Ishikawa (cell line): Measurements from ENCODE around the gene FBXO48.

Experiments
- CEBPB ChIP-seq: IDR thresholded peaks from 2 replicates; pipeline ENCODE4 v1.6.1; 2012
- CREB1 ChIP-seq: IDR thresholded peaks from 2 replicates; pipeline ENCODE4 v1.6.1; 2012; ENCODE audit warnings: low read depth
- EGR1 ChIP-seq: IDR thresholded peaks from 2 replicates; pipeline ENCODE4 v1.6.1; 2012
- EP300 ChIP-seq: IDR thresholded peaks from 2 replicates; pipeline ENCODE4 v1.6.1; 2012; ENCODE audit warnings: borderline replicate concordance
- FOXM1 ChIP-seq: IDR thresholded peaks from 2 replicates; pipeline ENCODE4 v1.6.1; 2012; ENCODE audit warnings: low read depth, borderline replicate concordance
- MAX ChIP-seq: IDR thresholded peaks from 2 replicates; pipeline ENCODE4 v1.6.1; 2012
- NFIC ChIP-seq: IDR thresholded peaks from 2 replicates; pipeline ENCODE4 v1.6.1; 2012
- RAD21 ChIP-seq: IDR thresholded peaks from 2 replicates; pipeline ENCODE4 v1.6.1; 2012; ENCODE audit warnings: low read depth
- REST ChIP-seq: IDR thresholded peaks from 2 replicates; pipeline ENCODE4 v1.6.1; 2012; ENCODE audit warnings: low read depth, mild to moderate bottlenecking
- TAF1 ChIP-seq: IDR thresholded peaks from 2 replicates; pipeline ENCODE4 v1.6.1; 2012; ENCODE audit warnings: low read depth, mild to moderate bottlenecking
- TCF12 ChIP-seq: IDR thresholded peaks from 2 replicates; pipeline ENCODE4 v1.6.1; 2012; ENCODE audit warnings: low read depth
- TEAD4 ChIP-seq: IDR thresholded peaks from 2 replicates; pipeline ENCODE4 v1.6.1; 2012
- USF1 ChIP-seq: IDR thresholded peaks from 2 replicates; pipeline ENCODE4 v1.6.1; 2012
- YY1 ChIP-seq: IDR thresholded peaks from 2 replicates; pipeline ENCODE4 v1.6.1; 2012; ENCODE audit warnings: low read depth
- ZBTB7A ChIP-seq: IDR thresholded peaks from 2 replicates; pipeline ENCODE4 v1.6.1; 2012; ENCODE audit warnings: low read depth

Gene FBXO48

GRCh38 chr2:68499133-68499532 lies 32.0 kb upstream of the FBXO48 start:
- TF ChIP-seq EP300 = no peak
- TF ChIP-seq FOXM1 = no peak
- no peak for TF ChIP-seq USF1
- TF ChIP-seq TCF12 = no peak
- TF ChIP-seq RAD21 = no peak
- TF ChIP-seq EGR1 = no peak
- no peak for TF ChIP-seq NFIC
- no peak for TF ChIP-seq CEBPB
- TF ChIP-seq CREB1 = no peak
- TF ChIP-seq MAX = no peak
- TF ChIP-seq TAF1 = no peak
- TF ChIP-seq REST = no peak
- TF ChIP-seq TEAD4 = no peak
- no peak for TF ChIP-seq YY1
- no peak for TF ChIP-seq ZBTB7A

- TF ChIP-seq RAD21 (no peak), CREB1 (no peak), CEBPB (no peak), FOXM1 (no peak), YY1 (no peak), EGR1 (no peak), REST (no peak), TEAD4 (no peak), MAX (no peak), TCF12 (no peak), ZBTB7A (no peak)
These were observed 24.5 kb upstream of the FBXO48 start for GRCh38 chr2:68491582-68491981.

- TF ChIP-seq ZBTB7A = no peak
- TF ChIP-seq YY1 = no peak
- TF ChIP-seq NFIC = no peak
- TF ChIP-seq RAD21 = no peak
- no peak for TF ChIP-seq MAX
- TF ChIP-seq TAF1 = no peak
- TF ChIP-seq TCF12 = no peak
- no peak for TF ChIP-seq FOXM1
- TF ChIP-seq TEAD4 = no peak
- no peak for TF ChIP-seq EGR1
- TF ChIP-seq CREB1 = no peak
These were observed 22.2 kb upstream of the FBXO48 start for GRCh38 chr2:68489282-68489681.

GRCh38 chr2:68487773-68488355 lies 20.8 kb upstream of the FBXO48 start:
- TF ChIP-seq RAD21 (peak; percentile 42), EGR1 (no peak), ZBTB7A (no peak), NFIC (no peak)

DNA sequence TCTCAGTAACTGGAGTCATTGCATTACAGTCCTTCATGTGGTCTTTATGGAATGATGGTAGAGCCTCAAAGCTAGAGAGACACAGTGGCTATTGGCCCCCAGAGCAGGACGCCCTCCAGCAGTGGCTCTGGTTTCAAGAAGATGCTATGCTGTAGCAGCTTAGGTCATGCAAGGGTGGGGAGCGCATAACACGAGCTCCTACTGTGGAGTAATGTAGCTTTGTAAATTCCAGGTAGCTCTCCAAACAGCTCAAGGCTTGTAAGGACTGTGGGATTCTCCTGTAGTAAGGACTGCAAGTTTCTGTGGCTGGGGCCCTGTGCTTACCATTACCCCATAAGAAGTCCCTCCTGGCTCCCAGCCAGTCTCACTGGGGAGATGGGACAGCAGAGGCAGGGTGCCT lies 15.9 kb upstream of the FBXO48 start:
- TF ChIP-seq REST = no peak
- TF ChIP-seq MAX = no peak
- TF ChIP-seq FOXM1 = no peak
- no peak for TF ChIP-seq EP300
- TF ChIP-seq TCF12 = no peak
- no peak for TF ChIP-seq RAD21
- no peak for TF ChIP-seq CREB1
- no peak for TF ChIP-seq ZBTB7A
- no peak for TF ChIP-seq USF1
- no peak for TF ChIP-seq EGR1
- TF ChIP-seq TAF1 = no peak
- TF ChIP-seq NFIC = no peak
- TF ChIP-seq CEBPB = no peak
- TF ChIP-seq YY1 = no peak
- no peak for TF ChIP-seq TEAD4
